ENCODE results near the gene P2RY2.
A peak's percentile ranks its signal among the peaks of the same experiment; 100 is the strongest.

P2RY2 gene

DNA sequence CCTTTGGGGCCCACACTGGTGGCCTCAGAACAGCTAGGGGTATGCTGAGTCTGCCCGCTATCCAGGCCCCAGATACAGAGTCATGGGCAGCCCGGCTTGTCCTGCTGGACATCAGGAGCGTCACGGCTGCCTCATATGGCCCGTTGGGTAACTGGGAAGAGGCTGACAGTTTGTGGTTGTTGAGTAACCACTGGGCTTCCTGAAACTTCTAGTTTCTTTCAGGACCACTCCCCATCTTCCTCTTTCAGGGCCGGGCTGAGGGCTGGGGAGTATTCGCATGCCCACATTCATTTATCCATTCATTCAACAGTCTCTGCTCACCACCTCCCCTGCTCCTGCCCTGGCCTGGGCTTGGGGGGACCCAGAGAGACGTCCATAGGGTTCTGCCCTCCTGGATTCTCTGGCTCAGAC is 13.4 kb upstream of the P2RY2 start:
- Mint-ChIP-seq H3K9me3 (no peaks in the 10 kb centered on the region), H3K4me3 (no peak overlapping the region), H3K4me1 (peaks cover 0 to 8% of the 10 kb centered on the region in 2 donors), H3K36me3 (no peaks in the 10 kb centered on the region), H3K27ac (no peak overlapping the region), H3K27me3 (peaks cover 6 to 12% of the 10 kb centered on the region in 2 donors)
- ATAC-seq (replicated peaks) (no peak), DNase-seq (no peak)

DNA sequence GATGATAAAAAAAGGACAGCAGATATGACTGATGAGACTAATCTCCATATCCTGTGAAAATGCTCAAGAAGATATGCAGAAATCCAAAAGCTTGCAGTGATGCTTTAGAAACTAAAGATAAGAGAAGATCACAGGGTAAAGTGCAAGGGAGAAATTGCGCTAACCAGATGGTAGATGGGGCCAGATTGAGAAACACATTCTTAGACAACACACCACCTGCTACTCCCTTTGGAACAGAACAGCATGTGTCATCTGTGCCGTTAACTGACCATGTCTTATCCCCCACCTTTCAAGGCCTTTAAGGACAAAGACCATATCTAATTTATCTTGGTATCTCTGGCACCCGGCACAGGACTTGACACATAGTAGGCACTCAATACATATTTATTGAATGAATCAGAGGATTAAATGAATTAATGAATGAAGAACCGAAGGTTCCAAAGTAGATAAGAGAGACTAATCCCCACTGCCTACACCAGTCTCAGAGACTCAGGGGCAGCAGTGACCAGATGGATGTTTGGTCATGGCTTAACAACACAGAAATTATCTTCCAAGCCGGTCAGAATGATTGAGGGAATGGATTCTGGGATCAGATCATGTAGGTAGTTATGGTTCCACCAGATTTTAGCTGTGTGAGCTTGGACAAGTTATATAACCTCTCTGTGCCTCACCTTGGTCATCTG is 12.3 kb upstream of the P2RY2 start:
- Mint-ChIP-seq H3K9me3 (no peaks in the 10 kb centered on the region), H3K36me3 (no peaks in the 10 kb centered on the region), H3K4me3 (no peak overlapping the region), H3K4me1 (peaks cover 0 to 8% of the 10 kb centered on the region in 2 donors), H3K27me3 (peaks cover 6 to 8% of the 10 kb centered on the region in 2 donors), H3K27ac (no peak overlapping the region)
- ATAC-seq (replicated peaks): no peak
- no peak for DNase-seq

DNA sequence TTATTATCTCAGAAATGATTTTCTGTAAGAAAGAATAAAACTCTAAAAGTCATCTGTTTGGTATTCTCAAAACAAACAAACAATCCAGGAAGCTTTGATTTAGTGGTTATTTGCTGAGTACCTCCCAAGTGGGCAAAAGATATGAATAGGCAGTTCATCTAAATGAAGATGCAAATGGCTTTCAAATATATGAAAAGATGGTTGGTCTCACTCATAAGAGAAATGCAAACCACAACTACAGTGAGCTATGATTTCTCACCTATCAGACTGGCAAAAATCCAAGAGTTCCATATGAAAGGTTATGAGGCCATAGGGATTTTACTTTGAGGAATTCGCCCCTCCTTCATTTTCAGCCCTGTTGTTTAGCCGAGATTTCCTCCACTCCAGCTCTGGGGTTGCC is 11.3 kb upstream of the P2RY2 start:
- Mint-ChIP-seq H3K4me3 (no peak overlapping the region), H3K9me3 (no peaks in the 10 kb centered on the region), H3K27ac (no peak overlapping the region), H3K27me3 (peaks cover 6 to 8% of the 10 kb centered on the region in 2 donors), H3K4me1 (peaks cover 0 to 8% of the 10 kb centered on the region in 2 donors), H3K36me3 (no peaks in the 10 kb centered on the region)
- no peak for DNase-seq
- no peak for ATAC-seq (replicated peaks)

DNA sequence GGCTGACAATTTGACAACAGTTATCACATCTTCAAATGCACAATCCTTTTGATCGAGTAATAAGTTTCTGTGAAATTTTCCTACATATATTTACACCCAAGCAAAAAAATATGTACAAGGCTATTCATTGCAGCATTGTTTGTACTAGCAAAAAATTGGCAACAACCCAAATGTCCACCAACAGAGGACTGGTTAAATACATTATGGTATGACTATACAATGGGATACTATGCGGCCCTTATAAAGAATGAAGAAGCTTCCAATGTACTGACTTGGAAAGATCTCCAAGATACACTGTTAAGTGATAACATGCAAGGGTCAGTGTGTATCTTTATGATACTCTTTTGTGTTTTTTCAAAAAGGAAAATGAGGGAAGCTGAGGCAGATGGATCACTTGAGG is 8.2 kb upstream of the P2RY2 start:
- no peak overlapping the region for H3K27ac Mint-ChIP-seq
- DNase-seq (no peak), ATAC-seq (replicated peaks) (no peak)
- H3K4me3 Mint-ChIP-seq: no peak overlapping the region
- H3K36me3 Mint-ChIP-seq: no peaks in the 10 kb centered on the region
- H3K4me1 Mint-ChIP-seq: peaks cover 8 to 9% of the 10 kb centered on the region in 2 donors
- H3K27me3 Mint-ChIP-seq: peaks cover 0 to 7% of the 10 kb centered on the region in 2 donors
- H3K9me3 Mint-ChIP-seq: no peaks in the 10 kb centered on the region

DNA sequence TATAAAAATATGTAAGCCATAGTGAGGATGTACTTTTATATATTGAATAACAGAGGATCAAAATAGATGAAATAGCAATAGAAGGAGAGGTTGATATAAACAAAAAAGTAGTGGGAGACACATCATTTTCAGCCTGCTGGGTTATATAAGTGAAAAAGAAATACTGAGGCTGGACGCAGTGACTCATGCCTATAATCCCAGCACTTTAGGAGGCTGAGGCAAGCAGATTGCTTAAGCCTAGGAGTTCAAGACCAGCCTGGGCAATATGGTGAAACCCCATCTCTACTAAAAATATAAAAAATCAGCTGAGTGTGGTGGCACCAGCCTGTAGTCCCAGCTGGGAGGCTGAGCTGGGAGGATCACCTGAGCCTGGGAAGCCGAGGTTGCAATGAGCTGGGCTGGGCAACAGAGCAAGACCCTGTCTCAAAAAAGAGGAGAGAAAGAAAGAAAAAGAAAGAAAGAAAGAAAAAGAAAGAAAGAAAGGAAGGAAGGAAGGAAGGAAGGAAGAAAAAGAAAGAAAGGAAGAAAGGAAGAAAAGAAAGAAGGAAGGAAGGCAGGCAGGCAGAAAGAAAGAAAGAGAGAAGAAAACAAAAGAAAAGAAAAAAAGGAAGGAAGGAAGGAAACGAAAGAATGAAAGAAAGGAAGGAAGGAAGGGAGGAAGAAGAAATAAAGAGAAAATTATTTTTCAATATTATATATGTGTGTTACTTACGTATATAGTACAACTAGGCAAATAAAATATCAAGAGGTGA is 7.0 kb upstream of the P2RY2 start:
- Mint-ChIP-seq H3K36me3 (no peaks in the 10 kb centered on the region), H3K9me3 (no peaks in the 10 kb centered on the region), H3K27me3 (no peaks in the 10 kb centered on the region), H3K4me3 (no peak overlapping the region), H3K27ac (peak overlapping the region; percentile 15), H3K4me1 (peaks cover 12 to 17% of the 10 kb centered on the region in 2 donors)
- DNase-seq: no peak
- no peak for ATAC-seq (replicated peaks)

DNA sequence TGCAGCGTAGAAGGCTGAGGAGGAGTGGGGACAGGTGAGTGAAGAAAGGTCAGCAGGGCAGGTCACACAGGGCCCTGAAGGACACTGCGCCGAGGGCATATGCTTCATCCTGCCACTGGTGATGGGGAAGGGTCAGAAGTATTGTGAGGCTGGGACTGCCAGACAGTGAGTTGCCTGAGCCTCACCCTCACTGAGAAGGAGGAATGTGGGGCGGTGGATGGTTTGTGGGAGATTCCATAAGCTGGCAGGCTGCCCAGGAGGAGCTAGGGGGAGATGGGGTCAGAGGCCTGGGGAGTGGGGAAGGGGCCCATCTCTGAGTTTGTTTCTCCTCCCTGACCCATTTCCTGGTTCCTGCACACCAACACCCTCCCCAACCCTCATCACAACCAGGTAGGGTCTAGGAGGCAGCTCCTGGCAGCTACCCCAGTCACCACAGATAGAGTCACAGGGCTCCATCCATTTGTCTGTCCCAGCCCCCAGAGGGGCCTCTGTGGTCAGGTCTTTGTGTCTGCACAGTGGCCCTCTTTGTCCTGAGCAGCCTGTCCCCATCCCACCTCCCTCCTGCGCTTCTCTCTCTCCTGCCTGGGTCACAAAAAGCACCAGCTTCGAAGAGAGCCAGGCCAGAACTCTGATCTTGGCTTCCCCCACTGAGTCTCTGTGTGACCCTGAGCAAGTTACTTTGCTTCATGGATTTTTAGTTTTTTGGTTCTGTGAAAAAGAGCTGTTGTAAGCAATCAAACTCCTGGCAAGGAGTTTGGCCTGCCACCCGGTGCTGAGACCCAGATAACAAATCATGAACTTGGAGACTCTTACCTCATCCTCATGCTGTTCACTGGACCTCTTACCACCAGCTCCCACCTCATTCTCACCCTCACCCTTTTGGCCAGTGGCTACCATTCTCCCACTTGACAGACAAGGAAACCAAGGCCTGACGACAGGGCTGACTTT is 4.6 kb upstream of the P2RY2 start:
- ATAC-seq (replicated peaks) (no peak), DNase-seq (no peak)
- peaks cover 19 to 22% of the 10 kb centered on the region in 2 donors for H3K4me1 Mint-ChIP-seq
- H3K27me3 Mint-ChIP-seq: peaks cover 10 to 16% of the 10 kb centered on the region in 2 donors
- no peak overlapping the region for H3K4me3 Mint-ChIP-seq
- H3K36me3 Mint-ChIP-seq: no peaks in the 10 kb centered on the region
- H3K9me3 Mint-ChIP-seq: no peaks in the 10 kb centered on the region
- H3K27ac Mint-ChIP-seq: no peak overlapping the region

DNA sequence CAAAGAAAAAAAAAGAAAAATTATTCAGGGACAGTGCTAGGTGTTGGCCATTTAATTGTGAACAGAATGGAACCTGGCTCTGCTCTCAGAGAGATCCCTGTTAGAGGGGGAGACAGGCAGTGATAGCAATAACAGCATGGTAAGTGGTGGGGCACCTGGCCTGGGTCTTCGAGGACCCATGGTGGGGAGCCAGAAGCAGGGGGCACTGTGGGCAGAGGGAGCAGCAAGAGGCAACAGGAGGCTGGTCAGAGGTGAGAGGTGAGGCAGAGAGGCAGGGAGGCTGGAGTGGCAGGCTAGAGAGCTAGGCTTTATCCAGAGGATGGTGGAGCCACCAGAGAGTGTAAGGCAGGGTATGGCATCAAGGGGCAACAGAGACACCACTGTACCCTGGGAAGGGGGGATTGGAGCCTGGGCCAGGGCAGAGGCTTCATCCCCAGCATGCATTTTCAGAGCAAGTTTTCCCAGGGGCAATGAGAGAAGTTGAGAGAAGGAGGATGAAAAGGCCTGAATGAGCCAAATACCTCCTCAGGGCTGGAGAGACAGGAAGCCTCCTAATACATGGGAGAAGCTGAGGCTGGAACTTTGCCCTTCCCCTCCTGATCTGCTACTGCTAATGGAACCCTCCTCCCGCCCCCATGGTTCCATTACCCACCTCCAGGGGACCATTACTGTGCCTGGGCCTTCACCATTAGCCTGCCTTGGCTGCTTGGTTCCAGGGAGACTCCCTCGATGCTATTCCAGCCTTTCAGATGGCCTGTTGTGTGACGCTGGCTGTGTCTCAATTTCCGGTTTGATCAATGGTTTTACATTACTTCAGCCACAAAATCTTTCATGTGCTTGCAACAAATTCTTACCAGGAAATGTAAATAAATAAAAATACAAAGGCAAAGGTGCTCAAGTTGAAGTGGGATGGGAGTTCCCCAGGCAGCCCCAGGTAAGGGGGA is 2.6 kb upstream of the P2RY2 start:
- no peak overlapping the region for H3K4me3 Mint-ChIP-seq
- no peak overlapping the region for H3K27ac Mint-ChIP-seq
- H3K27me3 Mint-ChIP-seq: peaks cover 24 to 36% of the 10 kb centered on the region in 2 donors
- no peaks in the 10 kb centered on the region for H3K9me3 Mint-ChIP-seq
- peaks cover 20 to 22% of the 10 kb centered on the region in 2 donors for H3K4me1 Mint-ChIP-seq
- no peaks in the 10 kb centered on the region for H3K36me3 Mint-ChIP-seq
- DNase-seq: no peak
- no peak for ATAC-seq (replicated peaks)

DNA sequence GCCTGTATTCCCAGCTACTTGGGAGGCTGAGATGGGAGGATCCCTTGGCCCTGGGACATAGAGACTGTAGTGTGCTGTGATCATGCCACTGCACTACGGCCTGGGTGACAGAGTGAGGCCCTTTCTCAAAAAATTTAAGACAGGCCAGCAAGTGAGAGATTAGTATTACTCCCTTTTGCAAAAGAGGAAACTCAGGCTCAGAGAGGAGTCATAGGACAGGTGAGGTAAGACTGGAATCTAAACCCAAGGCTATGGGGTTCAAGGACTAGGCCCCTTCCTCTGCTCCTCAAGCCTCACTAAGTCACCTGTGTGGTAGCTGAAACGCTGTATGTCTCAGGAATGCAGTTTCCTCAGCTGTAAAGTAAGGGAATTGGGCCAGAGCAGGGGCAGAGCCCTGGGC is 1.6 kb upstream of the P2RY2 start:
- no peak overlapping the region for H3K4me3 Mint-ChIP-seq
- no peaks in the 10 kb centered on the region for H3K36me3 Mint-ChIP-seq
- H3K9me3 Mint-ChIP-seq: no peaks in the 10 kb centered on the region
- H3K4me1 Mint-ChIP-seq: peaks cover 20 to 22% of the 10 kb centered on the region in 2 donors
- H3K27ac Mint-ChIP-seq: no peak overlapping the region
- DNase-seq (no peak), ATAC-seq (replicated peaks) (no peak)
- peaks cover 24 to 41% of the 10 kb centered on the region in 2 donors for H3K27me3 Mint-ChIP-seq

DNA sequence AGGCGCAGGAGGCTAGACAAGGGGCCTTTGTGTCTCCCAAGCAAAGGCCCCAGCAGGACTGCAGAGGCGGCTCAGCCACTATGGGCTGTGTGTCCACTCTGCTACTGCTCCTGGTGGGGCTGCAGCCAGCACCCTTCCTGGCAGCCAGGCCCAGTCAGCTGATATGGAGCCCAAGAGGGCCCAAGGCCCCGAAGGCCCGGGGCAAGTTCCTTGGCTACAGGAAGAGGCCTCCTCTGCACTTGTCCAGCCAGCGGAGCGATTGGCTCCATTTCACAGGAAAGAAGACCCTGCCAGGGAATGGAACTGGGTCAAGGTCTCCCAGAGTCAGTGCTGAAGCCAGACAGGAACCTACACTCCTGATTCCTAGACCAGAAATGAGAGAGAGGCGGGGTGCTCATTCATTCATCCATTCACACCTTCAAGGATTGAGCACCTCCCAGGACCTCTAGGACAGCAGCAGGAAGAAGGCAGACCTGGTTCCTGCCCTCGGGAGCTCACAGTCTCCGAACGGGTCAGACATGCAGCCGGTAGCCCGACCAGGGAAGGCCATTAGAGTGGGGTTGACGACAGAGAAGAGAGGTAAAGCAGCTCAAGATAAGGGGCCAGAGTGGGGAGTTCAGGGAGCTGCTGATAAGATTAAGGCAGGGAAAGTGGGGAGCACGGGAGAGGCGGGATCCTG is 811 bp upstream of the P2RY2 start:
- Mint-ChIP-seq H3K4me3 (peak overlapping the region; percentile 73 to 76), H3K36me3 (no peaks in the 10 kb centered on the region), H3K4me1 (peaks cover 20 to 22% of the 10 kb centered on the region in 2 donors), H3K27ac (no peak overlapping the region), H3K9me3 (no peaks in the 10 kb centered on the region), H3K27me3 (peaks cover 24 to 41% of the 10 kb centered on the region in 2 donors)
- no peak for DNase-seq
- no peak for ATAC-seq (replicated peaks)

DNA sequence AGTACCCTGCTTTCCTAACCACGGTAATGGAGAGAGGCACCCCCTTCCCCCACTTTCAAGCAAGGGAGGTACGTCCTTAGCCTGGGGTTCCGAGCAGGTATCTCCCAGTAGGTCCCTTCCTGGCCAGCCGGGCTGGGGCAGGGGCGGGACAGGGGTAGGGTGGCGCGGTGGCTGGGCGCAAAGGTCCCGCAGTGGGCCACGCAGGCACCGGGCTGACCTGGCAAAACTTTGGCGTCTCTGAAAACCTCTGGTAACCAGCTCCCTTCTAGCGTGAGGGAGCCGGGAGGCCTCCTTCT is 323 bp upstream of the P2RY2 start:
- DNase-seq (no peak), ATAC-seq (replicated peaks) (no peak)
- H3K4me3 Mint-ChIP-seq: peak overlapping the region; percentile 80 to 81
- peaks cover 20 to 22% of the 10 kb centered on the region in 2 donors for H3K4me1 Mint-ChIP-seq
- no peaks in the 10 kb centered on the region for H3K9me3 Mint-ChIP-seq
- no peak overlapping the region for H3K27ac Mint-ChIP-seq
- peaks cover 28 to 41% of the 10 kb centered on the region in 2 donors for H3K27me3 Mint-ChIP-seq
- no peaks in the 10 kb centered on the region for H3K36me3 Mint-ChIP-seq

DNA sequence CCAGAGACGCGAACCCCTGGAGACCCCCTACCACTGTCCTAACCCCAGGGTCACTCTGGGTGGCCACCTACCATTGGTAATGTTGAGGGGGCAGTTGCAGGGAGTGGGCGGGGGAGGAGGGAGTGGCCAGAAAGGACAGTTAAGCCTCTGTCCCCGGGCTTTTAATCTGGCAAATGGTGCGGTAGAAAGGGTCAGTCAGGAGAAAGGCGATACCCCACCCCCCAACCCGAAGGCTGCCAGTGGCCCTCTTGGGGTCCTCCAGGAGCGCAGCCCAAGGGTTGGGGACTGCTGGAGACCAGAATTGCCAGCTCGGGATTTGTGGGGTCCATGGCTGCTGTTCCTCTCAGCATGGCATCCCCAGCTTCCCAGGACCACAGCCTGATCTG is 742 bp downstream of the P2RY2 start:
- no peak overlapping the region for H3K27ac Mint-ChIP-seq
- no peak for ATAC-seq (replicated peaks)
- H3K27me3 Mint-ChIP-seq: peaks cover 28 to 46% of the 10 kb centered on the region in 2 donors
- peaks cover 20 to 22% of the 10 kb centered on the region in 2 donors for H3K4me1 Mint-ChIP-seq
- peak overlapping the region; percentile 80 to 81 for H3K4me3 Mint-ChIP-seq
- H3K36me3 Mint-ChIP-seq: no peaks in the 10 kb centered on the region
- no peaks in the 10 kb centered on the region for H3K9me3 Mint-ChIP-seq
- DNase-seq: no peak

DNA sequence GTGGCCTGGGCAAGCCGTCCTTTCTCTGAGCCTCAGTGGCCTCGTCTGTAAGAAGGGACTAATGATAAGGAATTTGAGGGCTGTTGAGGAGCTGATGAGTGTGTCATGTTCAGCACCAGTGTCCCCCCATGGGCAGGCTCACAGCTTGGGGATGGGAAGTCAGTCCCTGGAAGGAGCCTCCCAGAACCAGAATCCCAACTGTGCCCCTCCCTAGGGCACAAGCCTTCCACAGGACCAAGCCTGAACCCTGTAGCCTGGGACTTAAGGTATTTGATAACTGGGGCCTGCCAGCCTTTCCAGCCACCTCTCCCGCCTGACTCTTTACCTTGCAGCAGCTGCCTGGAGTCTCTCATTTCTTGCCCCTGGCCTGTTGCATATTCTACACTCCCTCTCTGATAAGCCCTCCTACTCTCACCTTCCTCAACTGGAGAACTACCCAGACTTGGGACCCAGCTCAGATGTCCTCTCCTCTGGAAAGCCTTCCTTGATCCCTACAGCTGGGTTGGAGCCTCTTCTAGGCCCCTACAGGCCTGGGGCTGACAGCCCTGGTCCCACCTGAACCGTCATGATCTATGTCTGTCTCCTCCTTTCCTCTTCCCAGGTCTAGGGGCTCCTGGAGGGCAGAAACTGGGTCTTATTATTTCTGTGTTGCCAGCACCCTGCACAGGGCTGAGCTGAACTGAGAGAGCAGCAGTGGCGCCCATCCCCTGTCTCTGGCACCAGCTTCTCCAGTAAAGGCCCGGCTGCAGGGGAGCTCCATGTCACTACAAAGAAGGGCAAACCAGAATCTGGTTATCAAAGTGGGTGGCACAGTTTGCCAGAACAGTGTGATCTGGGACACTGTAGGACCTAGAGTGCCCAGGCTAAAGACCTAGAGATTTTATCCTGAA is 1.6 kb downstream of the P2RY2 start:
- no peak overlapping the region for H3K27ac Mint-ChIP-seq
- no peak for DNase-seq
- H3K27me3 Mint-ChIP-seq: peaks cover 32 to 52% of the 10 kb centered on the region in 2 donors
- H3K9me3 Mint-ChIP-seq: no peaks in the 10 kb centered on the region
- ATAC-seq (replicated peaks): no peak
- no peaks in the 10 kb centered on the region for H3K36me3 Mint-ChIP-seq
- peaks cover 15% of the 10 kb centered on the region in 2 donors for H3K4me1 Mint-ChIP-seq
- H3K4me3 Mint-ChIP-seq: peak overlapping the region in 1 of 2 donors; percentile 48
